Right cardiac atrium (tissue), 5 donors: ENCODE data around the gene MTFR1L. TPM values are rescaled to one million over a fixed set of nuclear protein-coding genes. Genes with fewer than 3 reads are reported as not detected.
A peak's percentile ranks its signal among the peaks of the same experiment; 100 is the strongest.

ENCODE experiments used
- ATAC-seq, 2 donors: fragments of 200-7000 bp; cut with Tn5 transposase; one replicate each; pipeline versions ENCODE4 v1.8.0 to v1.9.1; 2020; ENCODE audit warnings: moderate library complexity in 2 of 2, mild to moderate bottlenecking in 1 of 2
- DNase-seq, 3 donors: peaks; one replicate each; pipeline ENCODE4 v3.0.0-alpha.2; 2020
- H3K27ac ChIP-seq: one replicate; pipeline ENCODE4 v1.5.1; 2013; ENCODE audit warnings: mild to moderate bottlenecking, low read length, control low read depth, moderate library complexity
- H3K27me3 ChIP-seq: one replicate; pipeline ENCODE4 v1.6.1; 2013; ENCODE audit not compliant: control insufficient read depth, insufficient read depth
- H3K4me1 ChIP-seq: one replicate; pipeline ENCODE4 v1.6.1; 2013; ENCODE audit warnings: low read length; ENCODE audit not compliant: control insufficient read depth, insufficient read depth
- H3K4me3 ChIP-seq: one replicate; pipeline ENCODE4 v1.5.1; 2013; ENCODE audit warnings: low read length, control low read depth
- H3K9me3 ChIP-seq: one replicate; pipeline ENCODE4 v1.6.1; 2013; ENCODE audit warnings: low read length; ENCODE audit not compliant: control insufficient read depth
- WGBS: extraction: QIAGEN DNeasy Blood & Tissue Kit; methylation state at CpG from one replicate; pipeline ENCODE4 v1.1.7; 2013; 5-methylcytosine and 5-hydroxymethylcytosine counted together
- intact Hi-C, 4 donors: fragments of 100-400 bp; cut with DNase I; formaldehyde crosslinking; loops; one replicate each; pipeline versions ENCODE4 v1.11.0 to v1.14.0; 2022 to 2023
- polyA plus RNA-seq: library from polyadenylated mRNA; stranded (reverse); fragments of 200-250 nt; gene quantifications from one replicate; pipeline ENCODE4 v1.2.3, GENCODE V29; 2013
- total RNA-seq, 4 donors: library from RNA; stranded (reverse); fragmentation: NEBNext Ultra II Directional; extraction: Animal tissue kit (Norgen Biotek cat#: 25700); gene quantifications; one replicate each; pipeline ENCODE4 v1.2.1, GENCODE V29; 2021
- donor health status: healthy with polysubstance abuse.
- donor health status: DM: no; HTN: yes; CAD: no.
- donor health status: DM: no; HTN: no; CAD: no.
- donor health status: DM: no; HTN: yes; CAD: no; lungs with severe emphysema.
- donor health status: DM: yes; HTN: yes; CAD: no.

The MTFR1L gene
- total and polyA plus RNA-seq, 5 donors = 125 to 195 (median 169) TPM

DNA sequence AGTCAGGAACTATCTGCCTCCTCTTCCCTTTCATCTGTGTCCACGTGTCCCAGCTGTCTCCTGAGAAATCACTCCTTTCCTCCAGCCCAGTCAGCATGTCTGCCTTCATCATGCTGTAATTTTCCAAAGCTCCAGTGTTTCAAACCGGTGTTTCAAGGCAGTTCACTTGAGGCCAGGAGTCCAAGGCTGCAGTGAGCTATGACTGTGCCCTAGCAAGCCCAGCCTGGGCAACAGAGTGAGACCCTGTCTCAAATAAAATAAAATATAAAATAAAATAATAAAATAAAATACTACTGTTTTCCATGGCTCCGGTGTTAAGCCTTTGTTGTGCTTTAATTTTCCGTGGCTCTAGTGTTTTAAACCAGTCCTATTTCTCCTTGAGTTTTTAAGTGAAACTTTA lies 27.6 kb upstream of the MTFR1L start:
- H3K27me3 ChIP-seq = no peaks in the 10 kb centered on the region
- no peak overlapping the region for H3K4me3 ChIP-seq
- no peak overlapping the region for H3K27ac ChIP-seq
- intact Hi-C loops = loop anchor here in 2 of 4 donors (10.0 kb wide), 2 partner anchors 87 to 97 kb away; no protein-coding TSS in a partner anchor
- ATAC-seq (no peak), DNase-seq (no peak)
- H3K4me1 ChIP-seq = no peaks in the 10 kb centered on the region
- 61% methylated on average over 4 of the region's 4 CpGs for WGBS
- H3K9me3 ChIP-seq = no peaks in the 10 kb centered on the region

DNA sequence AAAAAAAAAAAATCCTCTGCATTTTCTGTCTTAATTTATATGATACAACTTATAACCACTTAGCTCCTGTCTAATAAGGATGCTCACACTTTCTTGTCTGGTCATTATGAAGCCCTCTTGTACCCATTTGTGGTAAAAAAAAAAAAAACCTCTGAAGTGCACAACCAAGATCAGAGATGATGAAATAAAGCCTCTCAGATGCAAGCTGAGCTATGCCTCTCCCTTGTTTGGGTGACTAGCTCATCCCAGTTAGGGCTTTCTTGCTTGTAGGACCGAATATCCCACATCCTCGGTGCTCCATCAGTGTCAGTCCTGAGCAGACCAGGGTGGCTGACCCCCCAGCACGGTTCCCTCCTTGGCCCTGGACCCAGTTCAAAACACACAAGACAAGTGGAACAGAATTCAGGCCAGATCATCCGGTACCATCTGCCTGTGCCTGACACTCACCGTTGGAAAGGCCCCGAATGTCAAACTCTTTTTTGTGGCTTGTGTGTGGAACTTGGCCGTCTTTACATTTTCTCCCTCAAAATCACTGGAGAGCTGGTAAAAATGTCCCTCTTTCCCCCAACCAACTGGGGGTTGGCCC lies 26.1 kb upstream of the MTFR1L start:
- DNase-seq (peak in 2 of 3 donors; percentile 8 to 25), ATAC-seq (no peak)
- Histone ChIP-seq H3K4me1 (no peaks in the 10 kb centered on the region), H3K27ac (no peak overlapping the region), H3K27me3 (no peaks in the 10 kb centered on the region), H3K9me3 (no peaks in the 10 kb centered on the region), H3K4me3 (no peak overlapping the region)
- intact Hi-C loops = loop anchor here in 2 of 4 donors (10.0 kb wide), 2 partner anchors 89 to 99 kb away; no protein-coding TSS in a partner anchor
- WGBS = 72% methylated on average over 7 of the region's 7 CpGs

DNA sequence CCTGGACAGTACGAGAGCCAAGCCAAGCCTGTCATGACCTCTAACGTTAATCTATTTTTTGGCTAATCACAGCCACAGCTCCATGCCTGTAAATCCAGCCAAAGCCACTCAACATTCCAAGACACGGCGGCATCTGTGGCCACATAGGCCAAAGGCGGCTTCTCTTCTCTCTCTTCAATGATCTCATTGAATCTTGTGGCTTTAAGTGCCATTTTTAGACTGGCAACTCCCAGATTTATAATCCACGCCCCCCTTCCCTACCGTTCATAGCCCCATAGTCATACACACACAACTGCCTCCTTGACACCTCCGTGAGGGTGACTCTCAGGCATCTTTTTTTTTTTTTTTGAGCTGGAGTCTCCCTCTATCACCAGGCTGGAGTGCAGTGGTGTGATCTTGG lies 25.4 kb upstream of the MTFR1L start:
- Histone ChIP-seq H3K9me3 (no peaks in the 10 kb centered on the region), H3K4me1 (no peaks in the 10 kb centered on the region), H3K4me3 (no peak overlapping the region), H3K27me3 (no peaks in the 10 kb centered on the region), H3K27ac (no peak overlapping the region)
- no peak for DNase-seq
- WGBS = 40% methylated on average over 8 of the region's 8 CpGs
- ATAC-seq = no peak
- intact Hi-C loops = loop anchor here in 2 of 4 donors (10.0 kb wide), 2 partner anchors 90 to 100 kb away; no protein-coding TSS in a partner anchor

DNA sequence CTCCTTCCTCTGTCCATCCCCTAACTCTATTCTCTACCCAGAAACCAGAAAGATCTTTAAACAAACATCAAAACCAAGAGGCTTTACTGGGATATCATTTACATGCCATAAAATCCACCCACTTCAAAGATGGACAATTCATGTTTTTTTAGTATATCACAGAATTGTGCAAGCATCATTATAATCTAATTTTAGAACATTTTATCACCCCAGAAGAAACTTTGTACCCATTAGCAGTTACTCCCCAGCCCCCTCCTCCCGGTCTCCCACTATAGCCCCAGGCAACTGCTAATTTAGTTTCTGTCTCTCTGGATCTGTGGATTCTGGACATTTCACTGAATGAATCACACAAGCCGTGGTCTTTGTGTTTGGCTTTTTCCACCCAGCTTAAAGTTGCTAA lies 24.5 kb upstream of the MTFR1L start:
- H3K9me3 ChIP-seq = no peaks in the 10 kb centered on the region
- H3K4me3 ChIP-seq = no peak overlapping the region
- DNase-seq (no peak), ATAC-seq (no peak)
- H3K4me1 ChIP-seq = no peaks in the 10 kb centered on the region
- no peaks in the 10 kb centered on the region for H3K27me3 ChIP-seq
- 75% methylated on average over 2 of the region's 2 CpGs for WGBS
- H3K27ac ChIP-seq = no peak overlapping the region
- intact Hi-C loops = loop anchor here in 2 of 4 donors (5.0 to 10.0 kb wide), 3 partner anchors 90 to 178 kb away; partner anchors contain the start of gene MAN1C1 (in 2 of the 2)

DNA sequence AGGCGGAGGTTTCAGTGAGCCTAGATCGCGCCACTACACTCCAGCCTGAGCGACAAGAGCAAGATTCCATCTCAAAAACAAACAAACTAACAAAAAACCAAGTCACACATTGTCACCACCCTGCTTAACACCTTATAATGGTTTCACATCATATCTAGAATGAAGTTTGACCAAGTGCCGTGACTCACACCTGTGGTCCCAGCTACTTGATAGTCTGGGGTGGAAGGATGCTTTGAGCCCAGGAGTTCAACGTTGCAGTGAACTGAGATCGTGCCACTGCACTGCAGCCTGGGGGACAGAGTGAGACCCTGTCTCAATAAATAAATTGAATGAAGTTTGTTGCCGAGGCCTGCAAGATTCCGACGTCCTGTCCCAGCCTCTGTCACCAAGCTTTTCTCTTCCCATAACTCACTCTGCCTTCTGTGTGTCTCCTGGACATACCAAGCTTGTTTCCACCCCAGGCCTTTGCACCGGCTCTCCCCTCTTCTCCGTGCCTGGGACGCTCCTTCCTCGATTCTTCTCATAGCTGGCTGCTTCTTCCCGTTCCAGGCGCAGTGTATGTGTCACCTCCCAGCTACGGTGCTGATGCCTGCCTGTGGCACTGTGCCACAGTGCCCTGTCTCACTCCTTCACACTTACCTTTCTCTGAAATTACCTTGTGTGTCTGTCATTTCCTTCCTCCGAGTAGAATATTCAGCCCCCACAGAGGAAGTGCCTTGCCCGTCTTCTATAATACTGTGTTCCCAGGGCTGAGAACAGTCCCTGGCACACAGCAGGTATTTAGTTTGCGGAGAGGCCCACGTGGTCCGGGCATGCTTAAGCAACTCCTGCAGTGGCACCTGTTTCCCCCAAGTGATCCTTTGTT lies 23.6 kb upstream of the MTFR1L start:
- Histone ChIP-seq H3K27ac (no peak overlapping the region), H3K4me3 (no peak overlapping the region), H3K27me3 (no peaks in the 10 kb centered on the region), H3K4me1 (peaks cover 6% of the 10 kb centered on the region), H3K9me3 (no peaks in the 10 kb centered on the region)
- intact Hi-C loops = loop anchor here (2.0 to 10.0 kb wide), 5 partner anchors 91 to 187 kb away; partner anchors contain the start of gene MAN1C1 (in 2 of the 4)
- WGBS = 77% methylated on average over 22 of the region's 22 CpGs
- ATAC-seq (no peak), DNase-seq (peak in 1 of 3 donors; percentile 26)

DNA sequence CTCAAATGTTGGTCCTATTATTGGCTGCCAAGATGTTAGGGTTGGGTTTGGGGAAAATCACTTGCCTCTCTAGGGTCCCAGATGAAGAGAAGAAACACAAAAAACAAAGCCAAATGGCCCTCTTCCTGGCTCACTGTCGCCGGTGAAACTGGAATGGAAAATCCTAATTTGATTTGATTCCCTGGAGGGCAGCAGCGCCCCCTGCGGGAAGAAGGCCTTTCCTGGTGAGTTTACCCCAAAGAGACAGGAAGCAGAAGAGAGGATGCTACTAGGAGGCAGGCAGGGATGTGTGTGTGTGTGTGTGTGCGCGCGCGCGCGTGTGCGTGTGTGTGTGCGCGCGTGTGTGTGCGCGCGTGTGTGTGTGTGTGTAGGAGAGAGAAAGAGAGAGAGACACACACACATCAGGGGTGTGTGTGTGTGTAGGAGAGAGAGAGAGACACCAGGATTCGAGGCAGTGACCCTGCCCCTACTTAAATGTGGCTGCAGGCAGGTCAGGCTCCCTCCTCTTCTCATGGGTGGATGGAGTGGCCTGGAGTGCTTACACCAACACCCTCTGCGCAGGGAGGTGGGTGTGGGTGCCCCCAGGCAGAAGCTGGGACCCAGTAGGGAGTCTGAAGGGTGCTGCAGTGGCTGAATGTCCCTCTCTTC lies 22.8 kb upstream of the MTFR1L start:
- no peaks in the 10 kb centered on the region for H3K27me3 ChIP-seq
- peak in 1 of 2 donors; percentile 32 for ATAC-seq
- peak; percentile 85 to 96 (median 93) for DNase-seq
- no peaks in the 10 kb centered on the region for H3K9me3 ChIP-seq
- 11% methylated on average over 19 of the region's 19 CpGs for WGBS
- no peak overlapping the region for H3K27ac ChIP-seq
- H3K4me1 ChIP-seq = peaks cover 6% of the 10 kb centered on the region
- intact Hi-C loops = loop anchor here (2.0 to 10.0 kb wide), 5 partner anchors 92 to 188 kb away; partner anchors contain the start of gene MAN1C1 (in 2 of the 4)
- no peak overlapping the region for H3K4me3 ChIP-seq

DNA sequence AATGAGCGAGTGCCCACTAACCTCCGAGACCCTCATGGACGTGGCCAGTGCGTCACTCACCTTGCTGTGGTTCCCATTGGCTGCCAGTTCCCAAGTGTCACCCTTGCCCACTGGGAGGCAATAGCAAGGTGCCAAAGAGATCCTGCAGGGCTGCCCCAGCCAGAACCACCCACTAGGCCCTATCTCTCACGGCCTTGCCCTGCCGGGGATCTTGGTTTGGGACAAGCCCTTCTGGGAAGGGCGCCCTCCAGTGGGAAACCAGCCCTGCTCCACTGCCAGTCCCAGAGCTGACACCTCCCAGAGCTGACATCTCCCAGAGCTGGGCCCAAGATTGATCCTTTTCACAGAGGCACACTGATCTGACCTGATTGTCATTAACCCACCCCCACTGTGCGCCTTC lies 21.8 kb upstream of the MTFR1L start:
- Histone ChIP-seq H3K27ac (no peak overlapping the region), H3K4me3 (no peak overlapping the region), H3K4me1 (peaks cover 6% of the 10 kb centered on the region), H3K9me3 (no peaks in the 10 kb centered on the region), H3K27me3 (no peaks in the 10 kb centered on the region)
- ATAC-seq (no peak), DNase-seq (peak in 2 of 3 donors; percentile 73 to 76)
- intact Hi-C loops = loop anchor here (2.0 to 10.0 kb wide), 5 partner anchors 93 to 189 kb away; partner anchors contain the start of gene MAN1C1 (in 2 of the 4)
- 79% methylated on average over 8 of the region's 8 CpGs for WGBS

DNA sequence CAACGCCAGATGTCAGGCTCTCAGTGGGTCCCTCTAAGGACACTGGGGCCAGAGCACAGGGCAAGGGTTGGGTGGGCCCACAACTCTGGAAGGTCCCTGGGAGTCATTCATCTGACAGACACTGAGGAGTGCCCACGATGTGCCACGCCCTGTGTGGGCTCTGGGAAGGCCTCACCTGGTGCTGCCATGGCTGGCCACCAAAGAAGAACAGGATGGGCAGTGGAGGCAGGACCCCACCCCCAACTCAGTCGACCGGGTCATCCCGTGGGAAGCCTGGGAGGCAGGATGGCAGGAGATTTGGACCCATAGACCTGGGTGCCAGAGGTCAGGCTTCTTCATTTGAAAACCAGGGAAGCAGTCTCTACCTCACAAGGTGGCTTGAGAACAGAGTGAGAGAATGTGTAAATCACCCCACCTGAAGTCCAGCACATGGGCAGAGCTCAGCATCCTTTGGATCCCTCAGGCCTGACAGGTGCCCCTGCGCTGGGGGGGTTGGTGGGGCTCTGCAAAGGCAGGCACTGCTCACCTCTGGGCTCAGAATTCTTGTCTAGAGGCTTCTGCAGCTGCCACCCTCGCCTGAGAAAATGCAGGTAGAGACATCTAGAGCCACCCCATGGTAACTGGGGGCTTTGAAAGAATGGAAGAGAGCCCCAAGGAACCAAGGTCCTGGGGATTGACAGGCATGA lies 20.9 kb upstream of the MTFR1L start:
- no peak overlapping the region for H3K4me3 ChIP-seq
- ATAC-seq (no peak), DNase-seq (peak in 2 of 3 donors; percentile 56 to 61)
- no peaks in the 10 kb centered on the region for H3K27me3 ChIP-seq
- intact Hi-C loops = loop anchor here in 2 of 4 donors (5.0 to 10.0 kb wide), 3 partner anchors 94 to 182 kb away; partner anchors contain the start of gene MAN1C1 (in 2 of the 2)
- H3K27ac ChIP-seq = no peak overlapping the region
- 89% methylated on average over 8 of the region's 8 CpGs for WGBS
- no peaks in the 10 kb centered on the region for H3K9me3 ChIP-seq
- H3K4me1 ChIP-seq = peaks cover 6% of the 10 kb centered on the region

DNA sequence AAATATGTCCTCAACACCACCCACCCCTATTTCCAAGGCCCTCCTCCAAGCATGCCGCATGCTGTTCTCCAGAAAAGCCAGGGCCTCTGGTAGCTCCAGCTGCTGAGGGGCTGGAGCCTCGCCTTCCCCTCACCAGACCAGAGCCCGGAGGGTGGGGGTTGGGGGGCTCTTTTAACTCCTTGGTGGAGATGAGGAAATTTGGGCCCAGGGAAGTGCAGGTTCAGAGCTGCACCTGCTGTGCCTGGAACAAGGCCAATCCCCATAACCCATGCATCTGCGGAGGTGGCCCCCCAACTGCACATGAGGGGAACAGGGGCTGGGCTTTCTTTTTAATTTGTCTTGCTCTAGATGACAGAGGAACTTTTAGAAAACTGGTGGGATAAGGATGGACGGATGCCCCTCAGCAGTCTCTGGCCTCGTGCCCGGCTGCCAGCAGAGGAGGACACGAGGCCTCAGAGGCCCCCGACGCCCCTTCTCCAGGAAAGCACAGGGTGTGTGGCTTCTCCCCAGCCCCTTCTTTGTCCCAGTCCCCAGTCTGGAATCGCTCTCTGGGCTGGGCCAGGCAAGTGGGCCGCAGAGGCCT lies 20.3 kb upstream of the MTFR1L start:
- peak overlapping the region; percentile 86 for H3K4me3 ChIP-seq
- H3K27ac ChIP-seq = peak overlapping the region; percentile 65
- H3K9me3 ChIP-seq = no peaks in the 10 kb centered on the region
- WGBS = 24% methylated on average over 12 of the region's 12 CpGs
- peak in 1 of 2 donors; percentile 6 for ATAC-seq
- no peaks in the 10 kb centered on the region for H3K27me3 ChIP-seq
- peak in 1 of 3 donors; percentile 69 for DNase-seq
- H3K4me1 ChIP-seq = peaks cover 6% of the 10 kb centered on the region
- intact Hi-C loops = loop anchor here in 2 of 4 donors (5.0 to 10.0 kb wide), 3 partner anchors 95 to 182 kb away; partner anchors contain the start of gene MAN1C1 (in 2 of the 2)
